GM18909 (cell line): ENCODE measurements around the gene NSDHL.
"Not testable (repeated sequence)": the region's sequence is repeated elsewhere in the genome, so short reads cannot be mapped to it uniquely, and the experiment has no call there.

ENCODE experiments used
- ATAC-seq: cut with Tn5 transposase; IDR thresholded peaks from one replicate; pipeline ENCODE4 v1.9.1; 2021; ENCODE audit warnings: mild to moderate bottlenecking; ENCODE audit not compliant: unreplicated experiment, poor library complexity

The NSDHL gene

GRCh38 chrX:152830312-152831305 is at the start of gene NSDHL, which contains the start of gene CETN2:
Gene NSDHL, plus strand, starts transcription at chrX:152831063. Its CDS starts 15,262 bp downstream, at chrX:152846325.
Gene CETN2, minus strand, starts transcription at chrX:152830757. Its CDS starts 47 bp downstream, at chrX:152830710.
- peak; percentile 99 for ATAC-seq

- ATAC-seq: peak; percentile 88
Measured at GRCh38 chrX:152787062-152787461, 43.8 kb upstream of the NSDHL start.

GRCh38 chrX:152798945-152799344 is 31.9 kb upstream of the NSDHL start:
- ATAC-seq: no peak

- no peak for ATAC-seq
Measured at GRCh38 chrX:152806035-152806434, 24.8 kb upstream of the NSDHL start.

GRCh38 chrX:152810403-152810802 is 20.5 kb upstream of the NSDHL start:
- no peak for ATAC-seq

- ATAC-seq: no peak
Measured at GRCh38 chrX:152813206-152813605, 17.7 kb upstream of the NSDHL start.

GRCh38 chrX:152814048-152814447 is 16.8 kb upstream of the NSDHL start:
- ATAC-seq: no peak

- ATAC-seq: no peak
Measured at GRCh38 chrX:152817078-152817764, 13.6 kb upstream of the NSDHL start.

GRCh38 chrX:152818356-152818755 is 12.5 kb upstream of the NSDHL start:
- no peak for ATAC-seq

GRCh38 chrX:152819266-152819665 is 11.6 kb upstream of the NSDHL start:
- no peak for ATAC-seq

GRCh38 chrX:152819732-152820131 is 11.1 kb upstream of the NSDHL start:
- ATAC-seq: no peak

- ATAC-seq: no peak
Measured at GRCh38 chrX:152821145-152821765, 9.6 kb upstream of the NSDHL start.

GRCh38 chrX:152822383-152823086 is 8.3 kb upstream of the NSDHL start:
- no peak for ATAC-seq

- no peak for ATAC-seq
Measured at GRCh38 chrX:152823657-152824056, 7.2 kb upstream of the NSDHL start.

- no peak for ATAC-seq
Measured at GRCh38 chrX:152824841-152825374, 6.0 kb upstream of the NSDHL start.

GRCh38 chrX:152831391-152831790 is 528 bp downstream of the NSDHL start:
- no peak for ATAC-seq

GRCh38 chrX:152832520-152832919 is 1.7 kb downstream of the NSDHL start:
- ATAC-seq: no peak

GRCh38 chrX:152833378-152833777 is 2.5 kb downstream of the NSDHL start:
- no peak for ATAC-seq

- not testable (repeated sequence) for ATAC-seq
Measured at GRCh38 chrX:152835470-152835869, 4.6 kb downstream of the NSDHL start.
